H9 (cell line): ENCODE results near the gene ATG5. TPM values are rescaled to one million over a fixed set of nuclear protein-coding genes. Genes with fewer than 3 reads are reported as not detected.

ENCODE experiments used
- DNase-seq: peaks from one replicate; pipeline ENCODE4 v3.0.0-alpha.2; 2017
- H2AFZ ChIP-seq: one replicate; pipeline ENCODE4 v1.6.1; 2013; ENCODE audit warnings: mild to moderate bottlenecking, low read length, control low read depth, moderate library complexity
- H2AK5ac ChIP-seq: 2 replicates; pipeline ENCODE4 v1.6.1; 2013; ENCODE audit warnings: low read length, control low read depth, mixed read lengths; ENCODE audit not compliant: insufficient read length
- H2BK120ac ChIP-seq: one replicate; pipeline ENCODE4 v1.6.1; 2013; ENCODE audit warnings: low read depth, mild to moderate bottlenecking, low read length, control low read depth, inconsistent platforms; ENCODE audit not compliant: poor library complexity, severe bottlenecking
- H2BK12ac ChIP-seq: 2 replicates; pipeline ENCODE4 v1.6.1; 2013; ENCODE audit warnings: low read length, control low read depth, mixed read lengths, low read depth; ENCODE audit not compliant: insufficient read length
- H2BK15ac ChIP-seq: 2 replicates; pipeline ENCODE4 v1.6.1; 2013; ENCODE audit warnings: low read depth, low read length, control low read depth
- H2BK20ac ChIP-seq: one replicate; pipeline ENCODE4 v1.6.1; 2013; ENCODE audit warnings: low read depth, mild to moderate bottlenecking, low read length, control low read depth, inconsistent platforms; ENCODE audit not compliant: poor library complexity, severe bottlenecking
- H2BK5ac ChIP-seq: 2 replicates; pipeline ENCODE4 v1.6.1; 2013; ENCODE audit warnings: low read length, control low read depth, mixed read lengths; ENCODE audit not compliant: insufficient read length
- H3K14ac ChIP-seq: 2 replicates; pipeline ENCODE4 v1.6.1; 2013; ENCODE audit warnings: low read length, control low read depth; ENCODE audit not compliant: insufficient read depth
- H3K18ac ChIP-seq: 2 replicates; pipeline ENCODE4 v1.6.1; 2013; ENCODE audit warnings: low read depth, mild to moderate bottlenecking, mixed read lengths, low read length, control low read depth; ENCODE audit not compliant: insufficient read length
- H3K23ac ChIP-seq: 2 replicates; pipeline ENCODE4 v1.6.1; 2013; ENCODE audit warnings: low read length, control low read depth, mixed read lengths, low read depth; ENCODE audit not compliant: insufficient read length
- H3K23me2 ChIP-seq: 2 replicates; pipeline ENCODE4 v1.6.1; 2013; ENCODE audit warnings: low read depth, mild to moderate bottlenecking, mixed read lengths, low read length, control low read depth; ENCODE audit not compliant: insufficient read length, poor library complexity, severe bottlenecking
- H3K27ac ChIP-seq: 2 replicates; pipeline ENCODE4 v1.5.1; 2013; ENCODE audit warnings: low read length, control low read depth, mixed read lengths, low read depth; ENCODE audit not compliant: insufficient read length
- H3K27me3 ChIP-seq: 2 replicates; pipeline ENCODE4 v1.6.1; 2013; ENCODE audit warnings: low read length, control low read depth, inconsistent platforms; ENCODE audit not compliant: insufficient read depth
- H3K4ac ChIP-seq: 2 replicates; pipeline ENCODE4 v1.6.1; 2013; ENCODE audit warnings: low read depth, mild to moderate bottlenecking, control low read depth, inconsistent platforms, low read length, moderate library complexity
- H3K4me1 ChIP-seq: 2 replicates; pipeline ENCODE4 v1.6.1; 2013; ENCODE audit warnings: low read length, control low read depth, inconsistent platforms; ENCODE audit not compliant: insufficient read depth
- H3K4me2 ChIP-seq: 2 replicates; pipeline ENCODE4 v1.6.1; 2013; ENCODE audit warnings: low read length, control low read depth, mixed read lengths; ENCODE audit not compliant: insufficient read length, insufficient read depth
- H3K56ac ChIP-seq: 2 replicates; pipeline ENCODE4 v1.6.1; 2013; ENCODE audit warnings: low read depth, mild to moderate bottlenecking, mixed read lengths, low read length, control low read depth; ENCODE audit not compliant: insufficient read length
- H3K79me1 ChIP-seq: 2 replicates; pipeline ENCODE4 v1.6.1; 2013; ENCODE audit warnings: low read depth, mild to moderate bottlenecking, moderate library complexity, low read length, control low read depth, inconsistent platforms; ENCODE audit not compliant: insufficient read depth, poor library complexity, severe bottlenecking
- H3K79me2 ChIP-seq: 2 replicates; pipeline ENCODE4 v1.6.1; 2013; ENCODE audit warnings: low read length, control low read depth, inconsistent platforms; ENCODE audit not compliant: insufficient read depth
- H3K9ac ChIP-seq: 2 replicates; pipeline ENCODE4 v1.6.1; 2013; ENCODE audit warnings: low read length, control low read depth, mixed read lengths; ENCODE audit not compliant: insufficient read length; ENCODE audit errors: extremely low read depth
- H3K9me3 ChIP-seq: one replicate; pipeline ENCODE4 v1.6.1; 2013; ENCODE audit warnings: low read depth, low read length, inconsistent platforms; ENCODE audit not compliant: control insufficient read depth
- H3T11ph ChIP-seq: one replicate; pipeline ENCODE4 v1.6.1; 2013; ENCODE audit warnings: mild to moderate bottlenecking, low read length, control low read depth, inconsistent platforms
- H4K20me1 ChIP-seq: one replicate; pipeline ENCODE4 v1.6.1; 2013; ENCODE audit not compliant: control insufficient read depth, insufficient read length, insufficient read depth
- H4K5ac ChIP-seq: 2 replicates; pipeline ENCODE4 v1.6.1; 2013; ENCODE audit warnings: low read depth, mild to moderate bottlenecking, mixed read lengths, low read length, control low read depth; ENCODE audit not compliant: insufficient read length
- H4K8ac ChIP-seq: replicated peaks from 2 replicates; pipeline ENCODE4 v1.6.1; 2013; ENCODE audit warnings: low read length, control low read depth, mixed read lengths, low read depth; ENCODE audit not compliant: insufficient read length
- H4K91ac ChIP-seq: 2 replicates; pipeline ENCODE4 v1.6.1; 2013; ENCODE audit warnings: low read depth, mild to moderate bottlenecking, moderate library complexity, mixed read lengths, low read length, control low read depth; ENCODE audit not compliant: insufficient read length
- H3K27ac Mint-ChIP-seq, 3 experiments: 2 replicates in 2 of 3; 3 replicates in 1 of 3; pipeline ENCODE4 v1.8.0; 2020 to 2021; ENCODE audit warnings: mixed read lengths in 3 of 3, mild to moderate bottlenecking in 1 of 3, moderate library complexity in 1 of 3
- H3K27me3 Mint-ChIP-seq: 2 replicates; pipeline ENCODE4 v1.8.0; 2021; ENCODE audit warnings: low read depth, mild to moderate bottlenecking, moderate library complexity, mixed read lengths
- H3K36me3 Mint-ChIP-seq, 3 experiments: 2 replicates in 2 of 3; 3 replicates in 1 of 3; pipeline ENCODE4 v1.8.0; 2020 to 2021; ENCODE audit warnings: low read depth in 3 of 3, mixed read lengths in 3 of 3; ENCODE audit not compliant: insufficient read depth in 1 of 3
- H3K4me1 Mint-ChIP-seq, 2 experiments: 2 replicates each; pipeline ENCODE4 v1.8.0; 2020; ENCODE audit warnings: mixed read lengths in 2 of 2
- H3K4me3 Mint-ChIP-seq, 2 experiments: 2 replicates in 1 of 2; 3 replicates in 1 of 2; pipeline ENCODE4 v1.8.0; 2020 to 2021; ENCODE audit warnings: mild to moderate bottlenecking in 2 of 2, mixed read lengths in 2 of 2, moderate library complexity in 1 of 2
- H3K9me3 Mint-ChIP-seq, 2 experiments: 2 replicates in 1 of 2; 3 replicates in 1 of 2; pipeline ENCODE4 v1.8.0; 2020; ENCODE audit warnings: mild to moderate bottlenecking in 2 of 2, mixed read lengths in 2 of 2, moderate library complexity in 1 of 2
- WGBS: extraction: QIAGEN DNeasy Blood & Tissue Kit; methylation state at CpG from one replicate; pipeline ENCODE4 v1.1.7; 2013; ENCODE audit warnings: missing lambda C conversion rate, low lambda C conversion rate, mixed read lengths; ENCODE audit not compliant: insufficient read length; ENCODE audit errors: extremely low coverage; 5-methylcytosine and 5-hydroxymethylcytosine counted together
- total RNA-seq: library from RNA; stranded (reverse); gene quantifications from 2 replicates; pipeline ENCODE4 v1.2.1, GENCODE V29; 2021
- TF ChIP-seq, protein P1 (sequence below): fragments of 200-600 bp; sonication (generic); conservative IDR thresholded peaks from 3 replicates; pipeline ENCODE4 v1.8.0; 2021; ENCODE audit warnings: antibody characterized with exemption, mild to moderate bottlenecking

Gene ATG5
- total RNA-seq, 1 experiment from 2014 or later: 36.7 TPM

- H4K20me1 ChIP-seq: no peaks in the 10 kb centered on the region
- no peak overlapping the region for H3K23ac ChIP-seq
- H3K4me1 Mint-ChIP-seq: peaks cover 23 to 44% of the 10 kb centered on the region in 2 experiments
- H3K79me2 ChIP-seq: no peaks in the 10 kb centered on the region
- no peak overlapping the region for H3K56ac ChIP-seq
- H3K79me1 ChIP-seq: no peaks in the 10 kb centered on the region
- no peaks in the 10 kb centered on the region for H3K9me3 Mint-ChIP-seq
- no peaks in the 10 kb centered on the region for H3K9me3 ChIP-seq
- H4K91ac ChIP-seq: no peak overlapping the region
- H3K23me2 ChIP-seq: no peaks in the 10 kb centered on the region
- H3K27me3 ChIP-seq: no peaks in the 10 kb centered on the region
- H3K9ac ChIP-seq: no peak overlapping the region
- H3K4ac ChIP-seq: no peak overlapping the region
- H2BK15ac ChIP-seq: no peak overlapping the region
- no peak overlapping the region for H3K4me3 Mint-ChIP-seq
- no peak overlapping the region for H2AFZ ChIP-seq
- no peak overlapping the region for H2BK12ac ChIP-seq
- WGBS: no CpG with 5 or more reads among the region's 1 CpG
- H2BK5ac ChIP-seq: no peak overlapping the region
- no peak overlapping the region for H2AK5ac ChIP-seq
- H3K36me3 Mint-ChIP-seq: no peaks in the 10 kb centered on the region
- no peak overlapping the region for H3K4me2 ChIP-seq
- H3K18ac ChIP-seq: no peak overlapping the region
- no peak overlapping the region for H2BK20ac ChIP-seq
- H3K4me1 ChIP-seq: peaks cover 3% of the 10 kb centered on the region; the same call in 1 of the 2 replicates
- no peak overlapping the region for H3T11ph ChIP-seq
- no peak overlapping the region for H4K8ac ChIP-seq
- H3K27ac ChIP-seq: no peak overlapping the region
- peak overlapping the region in 1 of 3 experiments; percentile 71; a peak in 3 of 7 replicates for H3K27ac Mint-ChIP-seq
- TF ChIP-seq, protein P1, sequence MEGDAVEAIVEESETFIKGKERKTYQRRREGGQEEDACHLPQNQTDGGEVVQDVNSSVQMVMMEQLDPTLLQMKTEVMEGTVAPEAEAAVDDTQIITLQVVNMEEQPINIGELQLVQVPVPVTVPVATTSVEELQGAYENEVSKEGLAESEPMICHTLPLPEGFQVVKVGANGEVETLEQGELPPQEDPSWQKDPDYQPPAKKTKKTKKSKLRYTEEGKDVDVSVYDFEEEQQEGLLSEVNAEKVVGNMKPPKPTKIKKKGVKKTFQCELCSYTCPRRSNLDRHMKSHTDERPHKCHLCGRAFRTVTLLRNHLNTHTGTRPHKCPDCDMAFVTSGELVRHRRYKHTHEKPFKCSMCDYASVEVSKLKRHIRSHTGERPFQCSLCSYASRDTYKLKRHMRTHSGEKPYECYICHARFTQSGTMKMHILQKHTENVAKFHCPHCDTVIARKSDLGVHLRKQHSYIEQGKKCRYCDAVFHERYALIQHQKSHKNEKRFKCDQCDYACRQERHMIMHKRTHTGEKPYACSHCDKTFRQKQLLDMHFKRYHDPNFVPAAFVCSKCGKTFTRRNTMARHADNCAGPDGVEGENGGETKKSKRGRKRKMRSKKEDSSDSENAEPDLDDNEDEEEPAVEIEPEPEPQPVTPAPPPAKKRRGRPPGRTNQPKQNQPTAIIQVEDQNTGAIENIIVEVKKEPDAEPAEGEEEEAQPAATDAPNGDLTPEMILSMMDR: no peak
- no peak overlapping the region for H3K14ac ChIP-seq
- peaks cover 3% of the 10 kb centered on the region; the same call in 1 of the 2 replicates for H3K27me3 Mint-ChIP-seq
- H2BK120ac ChIP-seq: no peak overlapping the region
- H4K5ac ChIP-seq: no peak overlapping the region
- DNase-seq: no peak
Measured at GRCh38 chr6:106158816-106159215, 166.7 kb downstream of the ATG5 start.
